ENCODE results near the gene TEX54. TPM values are rescaled to one million over a fixed set of nuclear protein-coding genes. Genes with fewer than 3 reads are reported as not detected.
"Not testable (repeated sequence)": the region's sequence is repeated elsewhere in the genome, so short reads cannot be mapped to it uniquely, and the experiment has no call there.

TEX54 gene
- total RNA-seq (2014; rRNA removed; shearing (Covaris generic)), result not detected in 2 replicates

DNA sequence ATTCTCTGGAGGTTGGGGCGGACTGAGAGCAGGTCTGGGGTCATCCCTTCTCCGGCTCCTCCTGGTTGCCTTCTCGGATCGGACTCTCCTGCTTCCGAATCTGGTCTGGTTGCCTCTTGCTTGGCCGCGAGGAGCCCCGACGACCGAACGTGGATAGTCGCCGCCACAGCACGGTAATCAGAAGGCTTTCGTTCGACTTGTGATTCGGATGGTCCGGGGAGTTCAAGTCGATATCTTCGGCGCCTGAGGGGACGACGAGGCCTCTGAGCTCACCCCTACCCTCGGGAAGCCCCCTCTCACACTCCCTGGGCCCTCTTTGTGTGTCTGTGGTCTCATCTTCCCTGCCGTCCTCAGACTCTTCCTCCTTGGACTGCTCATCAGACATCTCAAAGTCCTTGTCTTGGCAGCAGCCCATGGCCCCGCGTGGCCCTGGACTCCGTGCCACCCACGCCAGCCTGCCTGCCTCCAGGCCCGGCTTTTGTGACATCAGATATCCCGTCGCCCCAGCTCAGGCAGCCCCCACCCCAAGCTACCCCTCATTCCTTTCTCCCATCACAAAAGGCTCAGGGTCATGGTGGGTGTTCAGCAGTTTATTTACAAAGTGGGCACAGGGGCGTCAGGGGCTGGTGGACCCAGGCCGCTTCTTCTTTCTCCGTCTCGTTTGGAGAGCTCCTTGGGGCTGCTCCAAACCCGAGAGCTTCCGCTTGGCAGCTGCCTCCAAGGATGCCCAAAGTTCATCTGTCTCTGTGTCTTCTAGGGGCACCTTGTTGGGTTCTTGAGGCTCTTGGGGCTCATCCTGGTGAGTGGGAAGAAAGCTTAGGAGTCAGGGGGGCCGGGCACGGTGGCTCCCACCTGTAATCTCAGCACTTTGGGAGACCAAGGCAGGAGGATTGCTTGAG, at the start of gene TEX54:
TEX54 (minus strand) TSS at position 506 of the 899 bp plus-strand sequence.
- no peak for DNase-seq (ENCODE audit: low read depth)

GRCh38 chr11:62882431-62882749, 49.7 kb upstream of the TEX54 start:
- no peak for DNase-seq (ENCODE audit: low read depth)

DNA sequence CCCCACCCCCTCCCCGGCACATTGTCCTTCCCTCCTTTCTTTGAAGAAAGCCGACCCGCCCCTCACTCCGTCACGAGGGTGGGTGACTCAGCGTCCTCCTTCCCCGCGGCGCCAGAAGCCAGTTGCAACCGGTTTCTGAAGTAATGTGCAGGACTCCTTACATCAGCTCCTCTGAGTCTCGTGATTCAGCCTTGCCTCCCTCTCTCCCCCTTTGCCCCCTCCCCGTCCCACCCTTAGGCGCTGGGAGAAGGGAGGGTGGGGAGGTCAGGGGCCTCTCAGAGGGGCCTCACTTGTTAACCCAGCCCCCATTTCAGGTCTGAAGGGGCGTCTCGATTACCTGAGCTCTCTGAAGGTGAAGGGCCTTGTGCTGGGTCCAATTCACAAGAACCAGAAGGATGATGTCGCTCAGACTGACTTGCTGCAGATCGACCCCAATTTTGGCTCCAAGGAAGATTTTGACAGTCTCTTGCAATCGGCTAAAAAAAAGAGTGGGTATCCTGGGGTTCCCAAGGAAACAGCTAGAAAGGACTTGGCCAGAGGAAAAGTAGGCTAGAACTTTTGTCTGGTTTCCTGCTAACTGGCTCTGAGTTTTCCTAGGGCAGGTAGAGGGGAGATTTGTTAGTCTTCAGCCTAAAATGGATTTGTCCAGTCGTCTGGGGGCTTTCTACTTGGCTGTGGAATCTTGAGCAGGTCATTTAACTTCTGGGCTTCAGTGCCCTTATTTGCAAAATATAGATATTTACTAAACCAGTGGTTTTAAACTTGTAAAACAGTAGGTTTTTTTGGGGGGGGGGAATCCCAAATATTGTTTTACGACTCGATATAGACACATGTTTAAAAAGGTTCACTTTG, 49.2 kb upstream of the TEX54 start:
- DNase-seq (ENCODE audit: low read depth), result peak; percentile 97

GRCh38 chr11:62880803-62881578, 48.4 kb upstream of the TEX54 start, which contains the start of gene SLC3A2:
SLC3A2 (plus strand) TSS chr11:62880896; CDS start chr11:62881024, 128 bp downstream.
- peak; percentile 91 for DNase-seq (ENCODE audit: low read depth)

- peak; percentile 41 for DNase-seq (ENCODE audit: low read depth)
These were observed 47.7 kb upstream of the TEX54 start for GRCh38 chr11:62880231-62880802.

- DNase-seq (ENCODE audit: low read depth), result no peak
These were observed 46.8 kb upstream of the TEX54 start for GRCh38 chr11:62879235-62879978.

GRCh38 chr11:62876712-62877111, 44.1 kb upstream of the TEX54 start:
- no peak for DNase-seq (ENCODE audit: low read depth)

DNA sequence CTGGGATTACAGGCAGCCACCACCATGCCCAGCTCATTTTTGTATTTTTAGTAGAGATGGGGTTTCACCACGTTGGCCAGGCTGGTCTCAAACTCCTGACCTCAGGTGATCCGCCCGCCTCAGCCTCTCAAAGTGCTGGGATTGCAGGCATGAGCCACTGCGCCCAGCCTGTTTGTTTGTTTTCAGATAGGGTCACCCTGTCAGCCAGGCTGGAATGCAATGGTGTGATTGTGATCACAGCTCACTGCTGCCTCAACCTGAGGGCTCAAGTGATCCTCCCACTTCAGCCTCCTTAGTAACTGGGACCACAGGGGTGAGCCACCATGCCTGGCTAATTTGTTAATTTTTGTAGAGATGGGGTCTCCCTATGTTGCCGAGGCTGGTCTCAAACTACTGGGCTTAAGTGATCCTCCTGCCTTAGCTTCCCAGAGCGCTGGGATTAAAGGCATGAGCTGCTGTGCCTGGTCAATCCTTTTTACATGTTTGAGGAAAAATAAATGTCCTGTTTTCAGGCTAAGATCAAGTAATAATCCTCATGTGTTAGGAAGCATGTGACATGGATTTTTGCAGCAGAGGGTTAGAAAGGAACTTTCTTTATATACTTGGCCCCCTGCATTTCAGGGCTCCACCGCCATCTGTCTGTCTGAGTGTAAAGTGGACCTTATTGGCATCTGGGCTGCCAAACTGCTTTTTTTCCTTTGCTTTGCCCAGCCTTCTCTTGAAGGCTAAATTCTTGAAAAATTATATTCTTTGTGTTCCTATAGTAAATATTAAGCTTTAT, 43.2 kb upstream of the TEX54 start:
- DNase-seq (ENCODE audit: low read depth), result no peak

DNA sequence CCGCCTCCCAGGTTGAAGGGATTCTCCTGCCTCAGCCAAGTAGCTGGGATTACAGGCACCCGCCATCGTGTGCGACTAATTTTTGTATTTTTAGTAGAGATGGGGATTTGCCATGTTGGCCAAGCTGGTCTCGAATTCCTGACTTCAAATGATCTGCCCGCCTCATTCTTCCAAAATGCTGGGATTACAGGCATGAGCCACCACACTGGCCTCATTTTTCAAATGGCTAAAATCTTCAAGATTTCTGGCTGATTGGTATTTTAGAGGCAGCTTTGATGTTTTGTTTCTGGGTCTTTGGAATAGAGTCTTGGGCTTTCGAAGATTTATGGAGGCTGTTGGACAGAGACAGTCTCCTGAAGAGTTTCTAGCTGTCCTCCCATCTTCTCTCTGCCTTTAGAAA, 42.2 kb upstream of the TEX54 start:
- DNase-seq (ENCODE audit: low read depth), result no peak

GRCh38 chr11:62865635-62866034, 33.0 kb upstream of the TEX54 start:
- DNase-seq (ENCODE audit: low read depth), result no peak

- no peak for DNase-seq (ENCODE audit: low read depth)
These were observed 31.2 kb upstream of the TEX54 start for GRCh38 chr11:62863687-62864335.

DNA sequence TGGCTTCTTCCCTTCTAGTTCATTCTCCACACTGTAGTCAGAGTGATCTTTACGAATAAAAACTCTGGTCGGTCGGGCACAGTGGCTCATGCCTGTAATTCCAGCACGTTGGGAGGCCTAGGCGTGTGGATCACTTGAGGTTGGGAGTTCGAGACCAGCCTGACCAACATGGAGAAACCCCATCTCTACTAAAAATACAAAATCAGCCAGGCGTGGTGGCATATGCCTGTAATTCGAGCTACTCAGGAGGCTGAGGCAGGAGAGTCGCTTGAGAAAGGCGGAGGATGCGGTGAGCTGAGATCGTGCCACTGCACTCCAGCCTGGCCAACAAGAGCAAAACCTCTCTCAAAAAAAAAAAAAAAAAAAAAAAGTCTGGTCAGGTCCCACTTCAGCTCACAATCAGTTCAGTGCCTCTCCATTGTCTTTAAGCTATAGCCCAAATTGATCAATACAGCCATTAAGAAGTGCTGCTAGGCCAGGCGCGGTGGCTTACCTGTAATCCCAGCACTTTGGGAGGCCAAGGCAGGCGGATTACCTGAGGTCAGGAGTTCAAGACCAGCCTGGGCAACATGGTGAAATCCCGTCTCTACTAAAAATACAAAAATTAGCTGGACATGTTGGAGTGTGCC, 29.0 kb upstream of the TEX54 start:
- DNase-seq (ENCODE audit: low read depth), result not testable (repeated sequence)

DNA sequence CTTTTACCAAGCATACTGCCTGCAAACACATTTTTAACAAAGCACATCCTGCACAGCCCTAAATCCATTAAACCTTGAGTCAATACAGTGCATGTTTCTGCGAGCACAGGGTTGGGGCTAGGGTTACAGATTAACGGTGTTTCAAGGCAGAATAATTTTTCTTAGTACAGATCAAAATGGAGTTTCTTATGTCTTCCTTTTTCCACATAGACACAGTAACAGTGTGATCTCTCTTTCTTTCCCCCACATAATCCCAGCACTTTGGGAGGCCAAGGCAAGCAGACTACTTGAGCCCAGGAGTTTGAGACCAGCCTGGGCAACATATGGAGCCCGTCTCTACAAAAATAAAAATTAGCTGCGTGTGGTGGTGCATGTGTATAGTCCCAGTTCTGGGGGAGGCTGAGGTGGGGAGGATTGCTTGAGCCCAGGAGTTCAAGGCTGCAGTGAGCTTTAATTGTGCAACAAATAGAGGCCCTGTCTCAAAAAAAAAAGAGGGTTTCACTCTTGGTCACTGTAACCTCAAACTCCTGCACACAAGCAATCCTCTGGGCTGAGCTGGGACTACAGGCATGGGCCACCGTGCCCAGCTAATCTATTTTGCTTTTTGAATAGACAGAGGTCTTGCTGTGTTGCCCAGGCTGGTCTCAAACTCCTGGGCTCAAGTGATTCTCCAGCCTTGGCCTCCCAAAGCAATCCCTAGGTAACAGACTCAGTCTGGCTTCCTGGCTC, 28.4 kb upstream of the TEX54 start:
- no peak for DNase-seq (ENCODE audit: low read depth)

- DNase-seq (ENCODE audit: low read depth), result not testable (repeated sequence)
These were observed 26.7 kb upstream of the TEX54 start for GRCh38 chr11:62859281-62859703.

GRCh38 chr11:62858201-62858600, 25.6 kb upstream of the TEX54 start:
- no peak for DNase-seq (ENCODE audit: low read depth)

DNA sequence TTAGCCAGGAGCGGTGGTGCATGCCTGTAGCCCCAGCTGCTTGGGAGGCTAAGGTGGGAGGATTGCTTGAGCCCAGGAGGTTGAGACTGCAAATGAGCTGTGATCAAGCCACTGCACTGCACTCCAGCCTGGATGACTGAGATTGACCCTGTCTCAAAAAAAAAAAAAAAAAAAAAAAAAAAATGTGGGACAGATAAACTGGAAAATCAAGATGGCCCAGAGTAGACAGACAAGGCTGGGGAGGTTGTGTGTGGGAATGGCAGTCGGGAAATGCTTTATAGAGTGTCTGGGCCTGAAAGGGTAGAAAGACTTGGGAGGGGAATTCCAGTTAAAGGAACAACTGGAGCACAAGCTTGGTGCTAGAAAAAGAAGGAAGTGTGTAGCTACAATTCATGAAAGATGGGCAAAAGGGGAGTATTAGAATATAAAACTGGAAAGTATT, 24.9 kb upstream of the TEX54 start:
- no peak for DNase-seq (ENCODE audit: low read depth)

DNA sequence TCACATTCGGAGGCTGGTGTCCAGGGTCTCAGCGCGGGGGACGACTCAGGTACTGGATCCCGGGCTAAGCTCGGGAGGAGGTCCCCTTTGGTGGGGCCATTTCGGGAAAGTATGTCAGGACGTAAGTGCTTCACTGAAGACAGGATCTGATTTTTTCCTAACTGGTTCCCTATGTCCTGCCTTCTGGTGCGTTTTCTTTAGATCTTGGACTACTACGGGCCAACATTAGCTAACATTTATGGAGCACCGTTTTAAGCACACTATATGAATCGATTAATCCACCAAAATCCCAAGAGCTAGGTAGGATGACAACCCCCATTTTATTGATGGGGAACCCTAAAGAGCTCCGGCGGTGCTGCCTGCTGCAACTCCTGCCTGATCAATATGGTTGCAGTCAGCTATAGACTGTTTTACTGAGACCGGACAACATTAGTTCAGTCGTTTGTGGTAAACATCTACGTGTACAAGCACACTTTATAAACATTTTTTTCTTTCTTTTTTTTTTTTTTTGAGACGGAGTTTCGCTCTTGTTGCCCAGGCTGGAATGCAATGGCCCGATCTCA, 23.8 kb upstream of the TEX54 start:
- no peak for DNase-seq (ENCODE audit: low read depth)
